SU-DHL-6 (cell line): Measurements from ENCODE around the gene PCDHB12.

Source experiments
- H2AFZ ChIP-seq: fragments of 200-600 bp; sonication (generic); 2 replicates; pipeline ENCODE4 v1.6.1; 2014; ENCODE audit warnings: low read depth, mild to moderate bottlenecking, moderate library complexity, mixed read lengths, antibody characterized with exemption, low read length; ENCODE audit not compliant: severe bottlenecking
- H3F3A ChIP-seq: fragments of 200-600 bp; shearing (Covaris generic); 2 replicates; pipeline ENCODE4 v1.6.0; 2016; ENCODE audit warnings: antibody characterized with exemption, mild to moderate bottlenecking; ENCODE audit not compliant: insufficient read depth
- H3K27ac ChIP-seq: fragments of 200-600 bp; sonication (generic); 2 replicates; pipeline ENCODE4 v1.5.1; 2016; ENCODE audit warnings: low read depth, mild to moderate bottlenecking, low read length, moderate library complexity, mixed read lengths
- H3K27me3 ChIP-seq: fragments of 200-600 bp; sonication (generic), shearing (Covaris generic); 2 replicates; pipeline ENCODE4 v1.6.0; 2014; ENCODE audit warnings: mild to moderate bottlenecking, low read length
- H3K36me3 ChIP-seq: fragments of 200-600 bp; sonication (generic); 2 replicates; pipeline ENCODE4 v1.6.1; 2014; ENCODE audit warnings: mild to moderate bottlenecking, low read length, mixed read lengths
- H3K4me2 ChIP-seq: fragments of 300-600, 200-600 bp; shearing (Covaris generic), sonication (generic); 2 replicates; pipeline ENCODE4 v1.6.0; 2014; ENCODE audit warnings: low read length, low read depth, mild to moderate bottlenecking; ENCODE audit not compliant: poor library complexity, severe bottlenecking
- H3K4me3 ChIP-seq: fragments of 200-600 bp; sonication (generic); 2 replicates; pipeline ENCODE4 v1.5.1; 2014; ENCODE audit warnings: antibody characterized with exemption, low read length, mild to moderate bottlenecking, mixed read lengths; ENCODE audit not compliant: insufficient read depth, poor library complexity, severe bottlenecking
- H3K79me2 ChIP-seq: fragments of 200-600 bp; sonication (generic); 2 replicates; pipeline ENCODE4 v1.6.1; 2014; ENCODE audit warnings: mild to moderate bottlenecking, low read length, moderate library complexity; ENCODE audit not compliant: insufficient read depth
- H3K9ac ChIP-seq: fragments of 200-600 bp; sonication (generic); 2 replicates; pipeline ENCODE4 v1.7.0; 2014; ENCODE audit warnings: mild to moderate bottlenecking, low read length
- H3K9me2 ChIP-seq: fragments of 200-600 bp; sonication (generic); replicated peaks from 2 replicates; pipeline ENCODE4 v1.6.1; 2014; ENCODE audit warnings: low read length; ENCODE audit not compliant: insufficient read depth
- H3K9me3 ChIP-seq: fragments of 200-600 bp; sonication (generic); 2 replicates; pipeline ENCODE4 v1.6.1; 2014; ENCODE audit warnings: low read length, mixed read lengths; ENCODE audit not compliant: insufficient read depth
- H4K20me1 ChIP-seq: fragments of 200-600 bp; sonication (generic); 2 replicates; pipeline ENCODE4 v1.6.1; 2014; ENCODE audit warnings: low read depth, mild to moderate bottlenecking, antibody characterized with exemption, low read length, moderate library complexity, mixed read lengths
- CTCF ChIP-seq: fragments of 200-600 bp; sonication (generic); IDR thresholded peaks from one replicate; pipeline ENCODE4 v1.5.1; 2017; ENCODE audit warnings: antibody characterized with exemption, mild to moderate bottlenecking, low read length, moderate library complexity; ENCODE audit not compliant: insufficient read depth, poor library complexity, severe bottlenecking
- EZH2phosphoT487 ChIP-seq: fragments of 200-600 bp; sonication (generic), shearing (Covaris generic); conservative IDR thresholded peaks from 2 replicates; pipeline ENCODE4 v1.6.1; 2018; ENCODE audit warnings: mild to moderate bottlenecking, antibody characterized with exemption, low read length, moderate library complexity, mixed read lengths

The PCDHB12 gene

GRCh38 chr5:141250576-141250975 is 42.1 kb downstream of the PCDHB12 start:
- Histone ChIP-seq H4K20me1 (no peaks in the 10 kb centered on the region), H3K9me2 (no peaks in the 10 kb centered on the region), H3K4me2 (no peak overlapping the region), H3K36me3 (no peaks in the 10 kb centered on the region), H3K79me2 (no peaks in the 10 kb centered on the region), H3K4me3 (no peak overlapping the region), H2AFZ (no peak overlapping the region), H3K27me3 (no peaks in the 10 kb centered on the region), H3K9ac (no peak overlapping the region), H3K27ac (no peak overlapping the region), H3F3A (no peaks in the 10 kb centered on the region), H3K9me3 (peaks cover 30% of the 10 kb centered on the region; the same call in 1 of the 2 replicates)
- no peak for TF ChIP-seq CTCF
- no peak for TF ChIP-seq EZH2phosphoT487

- Histone ChIP-seq H3K9me2 (no peaks in the 10 kb centered on the region), H3F3A (no peaks in the 10 kb centered on the region), H3K36me3 (no peaks in the 10 kb centered on the region), H3K79me2 (no peaks in the 10 kb centered on the region), H3K4me2 (no peak overlapping the region), H3K4me3 (no peak overlapping the region), H3K27ac (no peak overlapping the region), H3K9me3 (peaks cover 51% of the 10 kb centered on the region), H3K9ac (no peak overlapping the region), H4K20me1 (no peaks in the 10 kb centered on the region), H2AFZ (no peak overlapping the region), H3K27me3 (no peaks in the 10 kb centered on the region)
- TF ChIP-seq CTCF (no peak), EZH2phosphoT487 (no peak)
These were observed 49.9 kb downstream of the PCDHB12 start for GRCh38 chr5:141258464-141258863.

- no peaks in the 10 kb centered on the region for H3K36me3 ChIP-seq
- H3K4me3 ChIP-seq: no peak overlapping the region
- H2AFZ ChIP-seq: no peak overlapping the region
- no peaks in the 10 kb centered on the region for H4K20me1 ChIP-seq
- TF ChIP-seq CTCF (no peak), EZH2phosphoT487 (no peak)
- H3K27me3 ChIP-seq: no peaks in the 10 kb centered on the region
- H3K27ac ChIP-seq: no peak overlapping the region
- no peaks in the 10 kb centered on the region for H3F3A ChIP-seq
- peaks cover 49% of the 10 kb centered on the region for H3K9me3 ChIP-seq
- no peaks in the 10 kb centered on the region for H3K79me2 ChIP-seq
- no peak overlapping the region for H3K9ac ChIP-seq
- no peaks in the 10 kb centered on the region for H3K9me2 ChIP-seq
- H3K4me2 ChIP-seq: no peak overlapping the region
These were observed 50.4 kb downstream of the PCDHB12 start for GRCh38 chr5:141258948-141259347.
